Activated CD4-positive, alpha-beta memory T cell treated with anti-CD3 and anti-CD28 coated beads for 36 hours (primary cell): ENCODE results near the gene PPOX. TPM values are rescaled to one million over a fixed set of nuclear protein-coding genes. Genes with fewer than 3 reads are reported as not detected.

Experiments
- CTCF ChIA-PET: fragments of 350-600 bp; sonication (Branson Sonifier 250); formaldehyde crosslinking; loops from one replicate; lab custom pipeline; 2021; ENCODE audit warnings: antibody characterized with exemption, inconsistent platforms; lab: Charles Lee
- POLR2A ChIA-PET: fragments of 350-600 bp; sonication (Branson Sonifier 250); formaldehyde crosslinking; loops from one replicate; lab custom pipeline; 2021; ENCODE audit warnings: antibody characterized with exemption; lab: Charles Lee
- DNase-seq: peaks from one replicate; pipeline ENCODE4 v3.0.0-alpha.2; 2020
- H3K27ac Mint-ChIP-seq: one replicate; pipeline ENCODE4 v1.8.0; 2021; ENCODE audit warnings: mixed read lengths
- H3K27me3 Mint-ChIP-seq: one replicate; pipeline ENCODE4 v1.8.0; 2021; ENCODE audit warnings: mixed read lengths
- H3K36me3 Mint-ChIP-seq: one replicate; pipeline ENCODE4 v1.8.0; 2021; ENCODE audit warnings: mixed read lengths
- H3K4me1 Mint-ChIP-seq: one replicate; pipeline ENCODE4 v1.8.0; 2021; ENCODE audit warnings: low read depth, mixed read lengths
- H3K4me3 Mint-ChIP-seq: one replicate; pipeline ENCODE4 v1.8.0; 2021; ENCODE audit warnings: mild to moderate bottlenecking, mixed read lengths
- H3K9me3 Mint-ChIP-seq: one replicate; pipeline ENCODE4 v1.8.0; 2021; ENCODE audit warnings: mixed read lengths
- intact Hi-C: fragments of 100-400 bp; cut with micrococcal nuclease; formaldehyde crosslinking; loops from one replicate; pipeline ENCODE4 v1.15.1; 2023
- total RNA-seq, 2 experiments: library from RNA; stranded (reverse); gene quantifications; one replicate each; pipeline ENCODE4 v1.2.3, GENCODE V29; 2021

Gene PPOX
- total RNA-seq, result 10 to 100 TPM; 27.0 to 30.7 TPM

DNA sequence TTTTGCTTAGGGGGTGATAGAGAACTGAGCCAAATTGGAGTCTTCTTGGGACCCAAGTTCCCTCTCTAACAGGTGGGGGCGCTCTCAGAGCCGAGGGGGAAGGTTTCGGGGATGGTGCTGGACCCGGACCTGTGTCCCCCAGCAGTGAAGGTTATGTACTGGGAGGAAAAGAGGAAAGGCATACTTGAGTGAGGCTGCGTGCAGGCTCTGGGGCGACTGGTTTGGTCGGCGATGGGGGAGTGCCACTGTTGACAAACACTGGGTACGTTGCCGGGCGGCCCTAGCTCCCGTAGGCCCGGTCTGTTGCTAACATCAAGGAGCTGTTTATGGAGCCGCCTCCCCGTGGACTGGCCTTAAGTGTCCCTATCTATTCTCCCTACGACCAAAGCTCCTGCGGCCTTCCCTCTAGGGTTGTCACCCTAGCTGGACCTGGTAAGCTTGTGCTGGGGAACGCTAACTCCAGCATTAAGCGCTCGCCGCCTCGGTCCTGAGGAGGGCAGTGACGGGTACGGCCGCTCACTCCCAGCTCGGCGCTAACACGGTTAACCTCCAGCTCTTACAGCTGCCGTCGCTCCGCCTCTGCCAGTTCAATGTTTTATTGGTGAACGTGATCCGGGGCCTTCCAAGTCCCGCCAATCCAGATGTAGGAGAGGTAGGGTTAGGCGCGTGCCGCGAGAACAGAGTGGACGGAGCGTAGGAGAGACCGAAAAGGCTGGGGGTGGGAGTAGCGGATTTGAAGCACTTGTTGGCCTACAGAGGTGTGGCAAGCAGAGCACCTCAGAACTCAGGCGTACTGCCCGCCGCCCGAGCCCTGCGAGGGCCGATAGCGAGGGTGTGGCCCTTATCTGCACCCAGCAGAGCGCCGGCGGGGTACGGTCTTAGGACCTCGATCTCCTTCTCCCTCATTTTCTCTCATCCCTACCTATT is at the start of gene PPOX:
TSS of gene PPOX (plus strand) at position 685 of the 927 bp plus-strand sequence. CDS start 422 bp downstream, outside the sequence.
- Mint-ChIP-seq H3K4me3 (peak within 1 kb of the TSS; percentile 86), H3K36me3 (peaks cover 16% of the 10 kb centered on the region), H3K27me3 (no peaks in the 10 kb centered on the region), H3K9me3 (no peaks in the 10 kb centered on the region), H3K27ac (peak within 1 kb of the TSS; percentile 93), H3K4me1 (peaks cover 48% of the 10 kb centered on the region)
- POLR2A ChIA-PET, result interaction anchor here (0.5 to 3.2 kb wide), 14 partner anchors 10 to 121 kb away, joined by 3 to 41 read pairs (median 8); partner anchors contain the start of genes B4GALT3, DEDD, NDUFS2 and NIT1
- intact Hi-C loops, result loop anchor here (1.0 to 5.0 kb wide), 3 partner anchors 19 to 99 kb away; partner anchors contain the start of gene ARHGAP30
- CTCF ChIA-PET, result interaction anchor here (0.6 to 3.4 kb wide), 26 partner anchors 9 to 571 kb away, joined by 3 to 45 read pairs (median 6); partner anchors contain the start of genes B4GALT3, DEDD, KLHDC9 and NDUFS2
- peak; percentile 97 for DNase-seq

DNA sequence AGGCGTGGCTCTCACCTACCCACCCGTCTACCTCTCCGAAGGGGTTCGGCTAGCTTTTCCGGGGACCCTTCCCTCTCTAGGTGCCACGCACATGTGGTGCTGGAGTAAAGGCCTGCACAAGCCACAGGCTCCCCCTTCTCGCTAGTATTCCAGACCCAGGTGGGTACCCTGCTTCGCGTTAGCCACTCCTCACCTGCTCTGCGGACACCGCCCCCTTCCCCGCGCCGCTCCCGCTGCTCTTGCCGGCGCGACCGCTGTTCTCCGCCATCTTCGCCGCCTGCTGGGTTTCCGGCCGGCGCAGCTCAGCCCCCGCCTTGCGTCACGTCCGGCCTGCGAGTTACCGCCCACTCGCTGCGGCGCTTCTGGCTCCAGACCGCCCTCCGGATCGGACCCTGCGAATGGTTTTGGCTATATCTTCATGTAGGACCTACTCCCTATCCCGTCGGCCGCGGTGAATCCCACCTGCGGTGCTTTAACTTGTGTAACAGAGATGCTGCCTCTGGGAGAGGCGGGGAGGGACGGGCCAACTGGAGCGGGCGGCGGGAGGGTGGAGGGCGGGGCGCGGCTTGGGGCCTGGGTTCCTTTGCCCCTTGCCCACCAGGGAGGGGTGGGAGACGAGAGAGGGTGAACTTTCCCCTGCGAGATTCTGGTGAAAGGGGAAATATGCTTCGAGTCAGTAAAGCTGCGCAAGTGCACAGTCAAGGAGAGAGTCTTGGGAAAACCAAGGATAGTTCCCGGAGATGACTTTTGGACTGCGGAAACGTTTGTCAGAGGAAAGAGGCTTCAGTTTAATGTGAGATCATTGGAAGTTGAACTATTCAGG is 48.3 kb upstream of the PPOX start, which contains the start of the genes NIT1 and PFDN2:
TSS of gene NIT1 (plus strand) at position 347 of the 823 bp plus-strand sequence. CDS start at position 419, 72 bp downstream.
TSS of gene PFDN2 (minus strand) at position 279 of the 823 bp plus-strand sequence. CDS start at position 268, 11 bp downstream.
- ChIA-PET POLR2A (interaction anchor here (0.8 to 3.2 kb wide), 13 partner anchors 10 to 491 kb away, joined by 3 to 18 read pairs (median 5); partner anchors contain the start of genes ARHGAP30, PPOX, TOMM40L and TSTD1), CTCF (interaction anchor here (1.1 to 3.9 kb wide), 7 partner anchors 9 to 76 kb away, joined by 3 to 40 read pairs (median 4); partner anchors contain the start of genes ARHGAP30, KLHDC9 and PPOX)
- intact Hi-C loops, result loop anchor here (1.0 to 5.0 kb wide), 5 partner anchors 35 to 856 kb away; partner anchors contain the start of genes DCAF8, F11R, SDHC and UFC1
- Mint-ChIP-seq H3K9me3 (no peaks in the 10 kb centered on the region), H3K36me3 (peaks cover 43% of the 10 kb centered on the region), H3K4me1 (peaks cover 66% of the 10 kb centered on the region), H3K27me3 (no peaks in the 10 kb centered on the region), H3K4me3 (peak within 1 kb of the TSS; percentile 93), H3K27ac (peak within 1 kb of the TSS; percentile 84)
- peak; percentile 92 for DNase-seq

DNA sequence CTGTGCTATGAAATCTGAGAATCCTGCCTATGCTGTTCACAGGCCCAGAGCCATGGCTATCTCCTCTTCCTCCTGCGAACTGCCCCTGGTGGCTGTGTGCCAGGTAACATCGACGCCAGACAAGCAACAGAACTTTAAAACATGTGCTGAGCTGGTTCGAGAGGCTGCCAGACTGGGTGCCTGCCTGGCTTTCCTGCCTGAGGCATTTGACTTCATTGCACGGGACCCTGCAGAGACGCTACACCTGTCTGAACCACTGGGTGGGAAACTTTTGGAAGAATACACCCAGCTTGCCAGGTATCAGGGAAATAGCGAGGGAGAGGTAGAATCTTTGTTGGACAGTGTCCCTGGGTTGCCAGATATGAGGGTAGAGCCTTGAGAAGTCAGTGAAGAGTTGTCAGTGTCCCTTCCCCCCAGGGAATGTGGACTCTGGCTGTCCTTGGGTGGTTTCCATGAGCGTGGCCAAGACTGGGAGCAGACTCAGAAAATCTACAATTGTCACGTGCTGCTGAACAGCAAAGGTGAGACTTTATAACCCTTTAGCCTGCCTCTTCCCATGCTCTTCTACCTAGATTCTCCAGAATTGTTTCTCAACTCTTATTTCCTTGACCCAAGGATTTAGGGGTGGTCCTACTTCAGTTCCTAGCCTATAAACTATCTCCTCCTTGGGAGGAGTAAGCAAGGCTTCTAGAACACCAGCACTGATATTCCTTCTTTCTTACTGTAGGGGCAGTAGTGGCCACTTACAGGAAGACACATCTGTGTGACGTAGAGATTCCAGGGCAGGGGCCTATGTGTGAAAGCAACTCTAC is 46.9 kb upstream of the PPOX start:
- peaks cover 53% of the 10 kb centered on the region for H3K4me1 Mint-ChIP-seq
- H3K36me3 Mint-ChIP-seq, result peaks cover 48% of the 10 kb centered on the region
- H3K27ac Mint-ChIP-seq, result peak overlapping the region; percentile 84
- ChIA-PET CTCF (interaction anchor here (0.6 to 3.9 kb wide), 5 partner anchors 21 to 111 kb away, joined by 3 to 40 read pairs (median 3); partner anchors contain the start of genes ARHGAP30 and KLHDC9), POLR2A (interaction anchor here (0.9 to 2.4 kb wide), 4 partner anchors 9 to 282 kb away, joined by 3 to 11 read pairs (median 4); partner anchors contain the start of gene USF1)
- H3K27me3 Mint-ChIP-seq, result no peaks in the 10 kb centered on the region
- DNase-seq, result peak; percentile 85
- no peaks in the 10 kb centered on the region for H3K9me3 Mint-ChIP-seq
- intact Hi-C loops, result loop anchor here (1.0 to 5.0 kb wide), 5 partner anchors 13 to 857 kb away; partner anchors contain the start of genes DCAF8, DEDD, F11R and SDHC
- peak overlapping the region; percentile 93 for H3K4me3 Mint-ChIP-seq

DNA sequence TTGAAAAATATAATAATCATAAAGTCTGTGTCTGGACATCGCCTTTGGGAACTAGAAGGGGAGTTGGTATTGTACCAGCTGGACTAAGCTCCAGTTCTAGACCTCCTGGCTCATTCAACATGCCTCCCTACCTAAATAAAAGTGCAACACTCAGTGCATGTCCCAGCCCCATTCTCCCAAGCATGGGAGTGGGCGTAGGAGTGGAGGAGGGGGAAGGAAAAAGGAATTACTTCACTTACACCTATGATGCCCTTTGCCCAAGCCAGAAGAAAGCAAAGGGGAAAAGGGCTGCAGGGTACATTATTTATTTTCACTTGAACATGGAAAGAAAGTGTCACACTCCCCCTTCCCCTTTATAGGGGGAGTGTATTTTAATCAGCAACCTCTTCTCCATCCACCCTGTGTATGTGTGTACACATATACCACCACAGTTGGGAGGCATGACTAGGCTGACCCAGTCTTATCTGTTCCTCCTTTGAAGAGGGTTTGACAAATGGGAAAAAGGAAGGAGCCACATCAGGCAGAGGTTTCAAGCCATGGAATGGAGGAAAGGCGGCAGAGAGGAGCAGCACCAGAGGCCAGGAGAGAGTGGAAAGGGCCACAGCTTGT is 45.1 kb upstream of the PPOX start:
- H3K4me3 Mint-ChIP-seq, result no peak overlapping the region
- H3K27ac Mint-ChIP-seq, result peak overlapping the region; percentile 82
- no peak for DNase-seq
- intact Hi-C loops, result no loop called here
- ChIA-PET CTCF (interaction anchor here (1.0 to 1.5 kb wide), 4 partner anchors 12 to 45 kb away, joined by 3 to 4 read pairs (median 3); partner anchors contain the start of genes DEDD and PPOX), POLR2A (interaction anchor here (1.3 kb wide), 1 partner anchor 37 kb away, joined by 3 read pairs; no protein-coding TSS in a partner anchor)
- H3K4me1 Mint-ChIP-seq, result peaks cover 36% of the 10 kb centered on the region
- H3K9me3 Mint-ChIP-seq, result no peaks in the 10 kb centered on the region
- no peaks in the 10 kb centered on the region for H3K27me3 Mint-ChIP-seq
- H3K36me3 Mint-ChIP-seq, result peaks cover 55% of the 10 kb centered on the region

DNA sequence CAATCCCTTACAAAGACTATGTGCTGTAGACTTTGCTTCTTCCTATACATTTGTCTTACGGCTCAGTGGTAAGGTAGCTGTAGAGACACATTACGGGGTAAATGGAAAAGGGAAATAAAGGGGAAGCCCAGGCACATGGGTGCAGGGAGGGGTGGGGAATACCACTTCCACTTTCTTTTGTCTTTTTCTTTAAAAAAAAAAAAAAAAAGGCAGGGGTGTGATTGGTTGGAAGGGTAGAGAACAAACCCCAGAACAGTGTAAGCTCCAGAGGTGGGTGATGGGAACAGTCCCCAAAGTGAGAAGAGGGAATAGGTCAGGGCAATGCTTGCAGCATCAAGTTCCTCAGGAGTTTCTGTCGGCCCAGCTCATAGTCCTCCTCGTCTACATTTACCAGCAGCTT is 44.4 kb upstream of the PPOX start:
- peaks cover 56% of the 10 kb centered on the region for H3K36me3 Mint-ChIP-seq
- ChIA-PET CTCF (interaction anchor here (1.0 to 1.5 kb wide), 4 partner anchors 11 to 44 kb away, joined by 3 to 4 read pairs (median 3); partner anchors contain the start of genes DEDD and PPOX), POLR2A (interaction anchor here (1.3 kb wide), 1 partner anchor 36 kb away, joined by 3 read pairs; no protein-coding TSS in a partner anchor)
- DNase-seq, result no peak
- intact Hi-C loops, result no loop called here
- peaks cover 35% of the 10 kb centered on the region for H3K4me1 Mint-ChIP-seq
- peak overlapping the region; percentile 64 for H3K27ac Mint-ChIP-seq
- H3K9me3 Mint-ChIP-seq, result no peaks in the 10 kb centered on the region
- H3K27me3 Mint-ChIP-seq, result no peaks in the 10 kb centered on the region
- H3K4me3 Mint-ChIP-seq, result no peak overlapping the region

DNA sequence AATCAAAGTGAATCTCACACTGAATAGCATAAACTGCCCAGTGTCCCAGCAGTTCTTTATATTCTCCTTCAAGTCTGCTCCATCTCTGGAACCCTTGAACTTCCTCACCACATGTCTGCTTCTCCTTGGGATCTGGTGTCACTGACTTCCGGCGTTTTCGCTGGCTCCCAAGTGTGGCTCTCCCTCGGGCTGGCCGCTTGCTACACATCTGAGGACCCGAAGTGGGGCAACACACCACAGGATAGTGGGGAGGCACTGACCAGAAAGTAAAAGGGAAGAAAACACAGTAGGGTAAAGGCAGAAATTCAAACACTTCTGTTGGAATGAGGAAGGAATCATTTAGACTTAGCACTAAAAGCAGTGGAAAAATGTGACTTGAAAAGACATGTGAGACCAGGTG is 43.3 kb upstream of the PPOX start:
- H3K4me3 Mint-ChIP-seq, result no peak overlapping the region
- intact Hi-C loops, result no loop called here
- peaks cover 61% of the 10 kb centered on the region for H3K36me3 Mint-ChIP-seq
- peaks cover 41% of the 10 kb centered on the region for H3K4me1 Mint-ChIP-seq
- DNase-seq, result no peak
- peak overlapping the region; percentile 48 for H3K27ac Mint-ChIP-seq
- H3K27me3 Mint-ChIP-seq, result no peaks in the 10 kb centered on the region
- ChIA-PET POLR2A (no interaction called here), CTCF (no interaction called here)
- H3K9me3 Mint-ChIP-seq, result no peaks in the 10 kb centered on the region

DNA sequence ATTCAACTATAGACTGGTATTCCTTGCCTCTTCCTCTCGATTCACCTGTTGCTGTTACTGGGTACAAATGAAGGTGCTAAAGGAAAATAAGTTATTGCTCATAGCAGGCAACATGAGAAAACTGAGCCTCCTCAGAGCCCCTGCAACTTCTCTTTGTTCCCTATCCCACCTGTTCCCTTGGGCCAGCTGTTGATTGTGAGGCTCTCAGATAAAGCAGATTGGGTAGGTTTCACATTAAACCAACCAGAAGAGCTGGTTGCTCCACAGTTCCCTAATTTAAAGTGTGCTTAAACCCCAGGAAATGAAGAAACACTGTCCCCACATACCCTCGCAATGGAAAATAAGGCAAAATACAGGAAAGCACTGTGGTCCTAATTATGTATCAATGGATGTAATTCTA is 38.6 kb upstream of the PPOX start:
- Mint-ChIP-seq H3K27ac (no peak overlapping the region), H3K36me3 (peaks cover 53% of the 10 kb centered on the region), H3K4me3 (no peak overlapping the region), H3K27me3 (no peaks in the 10 kb centered on the region), H3K4me1 (peaks cover 50% of the 10 kb centered on the region), H3K9me3 (no peaks in the 10 kb centered on the region)
- ChIA-PET POLR2A (interaction anchor here (1.0 to 1.1 kb wide), 2 partner anchors 9 to 10 kb away, joined by 4 to 5 read pairs; partner anchors contain the start of genes NIT1 and PFDN2), CTCF (interaction anchor here (0.8 to 1.2 kb wide), 3 partner anchors 10 to 30 kb away, joined by 3 to 4 read pairs (median 4); partner anchors contain the start of genes NIT1 and PFDN2)
- intact Hi-C loops, result no loop called here
- DNase-seq, result no peak

DNA sequence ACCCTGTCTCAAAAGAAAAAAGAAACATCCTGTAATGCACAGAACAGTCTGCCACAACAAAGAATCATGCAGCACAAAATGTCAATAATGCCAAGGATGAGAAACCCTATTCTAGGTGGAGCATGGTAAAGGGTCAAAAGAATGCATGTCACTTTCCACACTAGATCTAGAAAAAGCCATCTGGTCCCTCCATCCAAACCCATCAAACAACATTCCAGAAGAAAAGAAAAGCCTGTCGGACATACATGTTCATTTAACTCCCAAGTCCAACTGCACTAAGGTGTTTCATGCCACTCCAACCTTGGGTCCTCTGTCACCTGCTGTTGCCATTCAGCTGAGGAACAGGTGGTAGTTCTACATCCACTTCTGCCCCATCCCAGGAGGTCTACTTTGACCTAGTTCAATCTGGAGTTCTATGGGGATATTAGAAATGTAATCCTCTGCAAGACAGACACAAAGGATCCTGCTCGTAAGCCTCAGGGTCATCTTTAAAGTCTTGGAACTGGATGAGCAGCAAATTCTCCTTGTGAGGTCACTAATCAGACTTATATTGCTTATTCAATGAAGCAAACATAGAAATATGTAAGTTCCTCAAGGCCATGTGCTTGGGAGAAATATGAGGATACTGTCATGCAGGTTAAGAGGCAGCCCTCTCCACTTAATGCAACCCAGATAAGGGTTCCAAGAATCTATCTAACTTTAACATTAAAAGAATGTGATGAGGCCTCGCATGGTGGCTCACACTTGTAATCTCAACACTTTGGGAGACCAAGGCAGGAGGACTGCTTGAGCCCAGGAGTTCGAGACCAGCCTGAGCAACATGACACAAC is 37.4 kb upstream of the PPOX start:
- intact Hi-C loops, result no loop called here
- peaks cover 46% of the 10 kb centered on the region for H3K36me3 Mint-ChIP-seq
- DNase-seq, result no peak
- no peak overlapping the region for H3K4me3 Mint-ChIP-seq
- H3K27ac Mint-ChIP-seq, result no peak overlapping the region
- CTCF ChIA-PET, result interaction anchor here (1.2 kb wide), 1 partner anchor 9 kb away, joined by 4 read pairs; no protein-coding TSS in a partner anchor
- POLR2A ChIA-PET, result interaction anchor here (1.1 kb wide), 1 partner anchor 12 kb away, joined by 5 read pairs; no protein-coding TSS in a partner anchor
- peaks cover 50% of the 10 kb centered on the region for H3K4me1 Mint-ChIP-seq
- H3K27me3 Mint-ChIP-seq, result no peaks in the 10 kb centered on the region
- H3K9me3 Mint-ChIP-seq, result no peaks in the 10 kb centered on the region

DNA sequence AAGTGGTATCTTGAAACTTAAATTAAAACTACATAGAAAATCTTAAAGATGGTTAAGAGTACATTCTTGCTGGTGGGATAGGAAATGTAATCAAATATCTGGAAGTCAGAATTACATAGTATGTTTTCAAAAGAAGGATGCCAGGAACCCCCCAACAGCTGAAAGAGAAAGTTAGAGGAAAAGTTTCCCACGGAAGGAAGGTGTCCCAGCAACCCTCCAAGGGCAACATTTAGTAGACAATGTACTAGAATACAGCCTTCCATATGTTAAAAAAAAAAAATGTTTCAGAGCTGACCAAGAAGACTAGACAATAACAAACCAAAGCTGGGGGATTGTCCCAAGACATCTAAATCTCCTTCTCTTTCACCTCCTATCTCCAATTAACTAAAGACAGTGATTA is 36.0 kb upstream of the PPOX start:
- POLR2A ChIA-PET, result no interaction called here
- Mint-ChIP-seq H3K4me1 (peaks cover 54% of the 10 kb centered on the region), H3K9me3 (no peaks in the 10 kb centered on the region), H3K4me3 (no peak overlapping the region), H3K27me3 (no peaks in the 10 kb centered on the region), H3K36me3 (peaks cover 40% of the 10 kb centered on the region), H3K27ac (peak overlapping the region; percentile 44)
- DNase-seq, result no peak
- intact Hi-C loops, result loop anchor here (5.0 kb wide), 1 partner anchor 293 kb away; no protein-coding TSS in a partner anchor
- CTCF ChIA-PET, result no interaction called here
